SK-N-SH treated with all-trans-retinoic acid at 6 μM for 48 hours (cell line): ENCODE data around the gene ZMIZ2.

ENCODE experiments used
- ATAC-seq: fragments of 200-7000 bp; cut with Tn5 transposase; 3 replicates; pipeline ENCODE4 v1.9.1; 2020; ENCODE audit warnings: mild to moderate bottlenecking, moderate library complexity
- ARNTL ChIP-seq: fragments of 450-650 bp; formaldehyde crosslinking; IDR thresholded peaks from 2 replicates; pipeline ENCODE4 v1.5.0; 2020; ENCODE audit warnings: low read depth, mild to moderate bottlenecking, moderate library complexity, borderline replicate concordance
- BACH2 ChIP-seq: fragments of 250-450 bp; sonication (Bioruptor Pico); IDR thresholded peaks from 2 replicates; pipeline ENCODE4 v1.9.0; 2021; ENCODE audit warnings: mild to moderate bottlenecking, borderline replicate concordance
- CSDC2 ChIP-seq: fragments of 250-450 bp; sonication (Bioruptor Pico); IDR thresholded peaks from 2 replicates; pipeline ENCODE4 v1.5.0; 2020; ENCODE audit warnings: mild to moderate bottlenecking, moderate library complexity
- ESRRG ChIP-seq: fragments of 250-450 bp; sonication (Bioruptor Pico); IDR thresholded peaks from 2 replicates; pipeline ENCODE4 v1.6.1; 2021; ENCODE audit warnings: mild to moderate bottlenecking
- GLIS3 ChIP-seq: fragments of 250-450 bp; sonication (Bioruptor Pico); IDR thresholded peaks from 2 replicates; pipeline ENCODE4 v1.5.0; 2020; ENCODE audit warnings: mild to moderate bottlenecking, moderate library complexity
- ISL1 ChIP-seq: fragments of 250-450 bp; sonication (Bioruptor Pico); IDR thresholded peaks from 2 replicates; pipeline ENCODE4 v2.1.2; 2022; ENCODE audit warnings: mild to moderate bottlenecking, moderate library complexity
- OSR1 ChIP-seq: fragments of 250-450 bp; sonication (Bioruptor Pico); IDR thresholded peaks from 2 replicates; pipeline ENCODE4 v1.8.0; 2022; ENCODE audit warnings: moderate library complexity, mild to moderate bottlenecking, inconsistent platforms
- PPARA ChIP-seq: fragments of 250-450 bp; sonication (Bioruptor Pico); IDR thresholded peaks from 2 replicates; pipeline ENCODE4 v1.5.0; 2020; ENCODE audit warnings: mild to moderate bottlenecking, borderline replicate concordance
- SNAI2 ChIP-seq: fragments of 250-450 bp; sonication (Bioruptor Pico); IDR thresholded peaks from 2 replicates; pipeline ENCODE4 v1.5.0; 2020; ENCODE audit warnings: mild to moderate bottlenecking, moderate library complexity
- TCF4 ChIP-seq: fragments of 250-450 bp; sonication (Bioruptor Pico); IDR thresholded peaks from 2 replicates; pipeline ENCODE4 v1.8.0; 2021; ENCODE audit warnings: mild to moderate bottlenecking, moderate library complexity, borderline replicate concordance
- TOX ChIP-seq: fragments of 250-450 bp; sonication (Bioruptor Pico); IDR thresholded peaks from 2 replicates; pipeline ENCODE4 v1.8.0; 2021; ENCODE audit warnings: mild to moderate bottlenecking, moderate library complexity, borderline replicate concordance
- ZC3H10 ChIP-seq: fragments of 250-450 bp; sonication (Bioruptor Pico); IDR thresholded peaks from 2 replicates; pipeline ENCODE4 v1.5.1; 2021; ENCODE audit warnings: mild to moderate bottlenecking, moderate library complexity
- ZFP3 ChIP-seq: fragments of 250-450 bp; sonication (Bioruptor Pico); IDR thresholded peaks from 2 replicates; pipeline ENCODE4 v1.5.0; 2020; ENCODE audit warnings: mild to moderate bottlenecking, moderate library complexity
- ZNF565 ChIP-seq: fragments of 450-650 bp; formaldehyde crosslinking; conservative IDR thresholded peaks from 2 replicates; pipeline ENCODE4 v1.5.0; 2020; ENCODE audit warnings: low read depth, mild to moderate bottlenecking, moderate library complexity
- ZNF8 ChIP-seq: fragments of 450-650 bp; formaldehyde crosslinking; IDR thresholded peaks from 2 replicates; pipeline ENCODE4 v1.5.0; 2020; ENCODE audit warnings: mild to moderate bottlenecking, moderate library complexity
- TF ChIP-seq, protein P1 (sequence below): fragments of 250-450 bp; sonication (Bioruptor Pico); IDR thresholded peaks from 2 replicates; pipeline ENCODE4 v1.8.0; 2021; ENCODE audit warnings: low read depth, mild to moderate bottlenecking, moderate library complexity, borderline replicate concordance
- TF ChIP-seq, protein P2 (sequence below): fragments of 250-450 bp; sonication (Bioruptor Pico); IDR thresholded peaks from 2 replicates; pipeline ENCODE4 v1.5.0; 2020; ENCODE audit warnings: mild to moderate bottlenecking, moderate library complexity
- TF ChIP-seq, protein P3 (sequence below): fragments of 250-450 bp; sonication (Bioruptor Pico); IDR thresholded peaks from 2 replicates; pipeline ENCODE4 v1.5.1; 2020; ENCODE audit warnings: low read depth, mild to moderate bottlenecking, moderate library complexity
- TF ChIP-seq, protein P4 (sequence below): fragments of 250-450 bp; sonication (Bioruptor Pico); IDR thresholded peaks from 2 replicates; pipeline ENCODE4 v1.5.1; 2021; ENCODE audit warnings: mild to moderate bottlenecking, moderate library complexity

Gene ZMIZ2

DNA sequence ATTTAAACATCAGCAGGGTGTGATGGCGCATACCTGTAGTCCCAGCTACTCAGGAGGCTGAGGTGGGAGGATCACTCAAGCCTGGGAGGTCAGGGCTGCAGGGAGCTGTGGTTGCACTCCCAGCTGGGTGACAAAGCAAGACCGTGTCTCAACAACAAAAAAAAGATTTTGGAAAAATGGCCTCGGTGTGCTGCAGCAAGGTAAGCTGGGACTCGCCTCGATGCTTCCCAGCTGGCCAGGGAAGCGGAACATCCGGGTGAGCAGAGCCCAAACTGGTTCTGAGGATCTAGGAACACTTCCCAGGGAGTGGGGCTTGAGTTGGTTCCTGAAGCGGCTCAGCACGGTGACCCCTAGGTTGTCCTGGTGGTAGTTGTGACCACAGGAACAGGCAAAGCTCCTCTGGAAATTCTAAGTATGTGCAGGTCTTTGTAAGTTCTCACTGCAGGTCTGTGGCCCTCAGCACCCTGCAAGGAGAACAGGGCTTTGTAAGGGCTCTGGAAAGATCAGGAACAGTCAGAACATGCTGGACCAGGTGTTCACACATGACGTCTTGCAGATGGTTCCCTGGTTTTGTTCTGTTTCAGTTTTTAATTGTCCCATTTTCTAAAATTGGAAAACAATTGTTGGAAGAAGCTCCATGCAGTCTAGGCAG, 38.6 kb upstream of the ZMIZ2 start:
- ATAC-seq: no peak
- TF ChIP-seq ZFP3 (CRISPR knock-in tag) (no peak), ZNF8 (CRISPR knock-in tag) (no peak), ZNF565 (CRISPR knock-in tag) (no peak), TCF4 (CRISPR knock-in tag) (no peak)

GRCh38 chr7:44711528-44711927, 37.1 kb upstream of the ZMIZ2 start:
- TF ChIP-seq TCF4 (CRISPR knock-in tag) (no peak), ISL1 (no peak), TOX (CRISPR knock-in tag) (no peak), BACH2 (CRISPR knock-in tag) (no peak), ZNF565 (CRISPR knock-in tag) (no peak), ARNTL (CRISPR knock-in tag) (no peak), ZFP3 (CRISPR knock-in tag) (no peak), SNAI2 (CRISPR knock-in tag) (no peak), ESRRG (CRISPR knock-in tag) (no peak), CSDC2 (CRISPR knock-in tag) (no peak), GLIS3 (CRISPR knock-in tag) (no peak), PPARA (CRISPR knock-in tag) (no peak), ZNF8 (CRISPR knock-in tag) (no peak), OSR1 (no peak), ZC3H10 (CRISPR knock-in tag) (no peak)
- TF ChIP-seq, protein P1, sequence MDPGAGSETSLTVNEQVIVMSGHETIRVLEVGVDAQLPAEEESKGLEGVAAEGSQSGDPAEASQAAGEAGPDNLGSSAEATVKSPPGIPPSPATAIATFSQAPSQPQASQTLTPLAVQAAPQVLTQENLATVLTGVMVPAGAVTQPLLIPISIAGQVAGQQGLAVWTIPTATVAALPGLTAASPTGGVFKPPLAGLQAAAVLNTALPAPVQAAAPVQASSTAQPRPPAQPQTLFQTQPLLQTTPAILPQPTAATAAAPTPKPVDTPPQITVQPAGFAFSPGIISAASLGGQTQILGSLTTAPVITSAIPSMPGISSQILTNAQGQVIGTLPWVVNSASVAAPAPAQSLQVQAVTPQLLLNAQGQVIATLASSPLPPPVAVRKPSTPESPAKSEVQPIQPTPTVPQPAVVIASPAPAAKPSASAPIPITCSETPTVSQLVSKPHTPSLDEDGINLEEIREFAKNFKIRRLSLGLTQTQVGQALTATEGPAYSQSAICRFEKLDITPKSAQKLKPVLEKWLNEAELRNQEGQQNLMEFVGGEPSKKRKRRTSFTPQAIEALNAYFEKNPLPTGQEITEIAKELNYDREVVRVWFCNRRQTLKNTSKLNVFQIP (CRISPR knock-in tag): no peak
- TF ChIP-seq, protein P2, sequence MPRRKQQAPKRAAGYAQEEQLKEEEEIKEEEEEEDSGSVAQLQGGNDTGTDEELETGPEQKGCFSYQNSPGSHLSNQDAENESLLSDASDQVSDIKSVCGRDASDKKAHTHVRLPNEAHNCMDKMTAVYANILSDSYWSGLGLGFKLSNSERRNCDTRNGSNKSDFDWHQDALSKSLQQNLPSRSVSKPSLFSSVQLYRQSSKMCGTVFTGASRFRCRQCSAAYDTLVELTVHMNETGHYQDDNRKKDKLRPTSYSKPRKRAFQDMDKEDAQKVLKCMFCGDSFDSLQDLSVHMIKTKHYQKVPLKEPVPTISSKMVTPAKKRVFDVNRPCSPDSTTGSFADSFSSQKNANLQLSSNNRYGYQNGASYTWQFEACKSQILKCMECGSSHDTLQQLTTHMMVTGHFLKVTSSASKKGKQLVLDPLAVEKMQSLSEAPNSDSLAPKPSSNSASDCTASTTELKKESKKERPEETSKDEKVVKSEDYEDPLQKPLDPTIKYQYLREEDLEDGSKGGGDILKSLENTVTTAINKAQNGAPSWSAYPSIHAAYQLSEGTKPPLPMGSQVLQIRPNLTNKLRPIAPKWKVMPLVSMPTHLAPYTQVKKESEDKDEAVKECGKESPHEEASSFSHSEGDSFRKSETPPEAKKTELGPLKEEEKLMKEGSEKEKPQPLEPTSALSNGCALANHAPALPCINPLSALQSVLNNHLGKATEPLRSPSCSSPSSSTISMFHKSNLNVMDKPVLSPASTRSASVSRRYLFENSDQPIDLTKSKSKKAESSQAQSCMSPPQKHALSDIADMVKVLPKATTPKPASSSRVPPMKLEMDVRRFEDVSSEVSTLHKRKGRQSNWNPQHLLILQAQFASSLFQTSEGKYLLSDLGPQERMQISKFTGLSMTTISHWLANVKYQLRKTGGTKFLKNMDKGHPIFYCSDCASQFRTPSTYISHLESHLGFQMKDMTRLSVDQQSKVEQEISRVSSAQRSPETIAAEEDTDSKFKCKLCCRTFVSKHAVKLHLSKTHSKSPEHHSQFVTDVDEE (CRISPR knock-in tag): no peak
- TF ChIP-seq, protein P3, sequence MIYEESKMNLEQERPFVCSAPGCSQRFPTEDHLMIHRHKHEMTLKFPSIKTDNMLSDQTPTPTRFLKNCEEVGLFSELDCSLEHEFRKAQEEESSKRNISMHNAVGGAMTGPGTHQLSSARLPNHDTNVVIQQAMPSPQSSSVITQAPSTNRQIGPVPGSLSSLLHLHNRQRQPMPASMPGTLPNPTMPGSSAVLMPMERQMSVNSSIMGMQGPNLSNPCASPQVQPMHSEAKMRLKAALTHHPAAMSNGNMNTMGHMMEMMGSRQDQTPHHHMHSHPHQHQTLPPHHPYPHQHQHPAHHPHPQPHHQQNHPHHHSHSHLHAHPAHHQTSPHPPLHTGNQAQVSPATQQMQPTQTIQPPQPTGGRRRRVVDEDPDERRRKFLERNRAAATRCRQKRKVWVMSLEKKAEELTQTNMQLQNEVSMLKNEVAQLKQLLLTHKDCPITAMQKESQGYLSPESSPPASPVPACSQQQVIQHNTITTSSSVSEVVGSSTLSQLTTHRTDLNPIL: no peak
- TF ChIP-seq, protein P4, sequence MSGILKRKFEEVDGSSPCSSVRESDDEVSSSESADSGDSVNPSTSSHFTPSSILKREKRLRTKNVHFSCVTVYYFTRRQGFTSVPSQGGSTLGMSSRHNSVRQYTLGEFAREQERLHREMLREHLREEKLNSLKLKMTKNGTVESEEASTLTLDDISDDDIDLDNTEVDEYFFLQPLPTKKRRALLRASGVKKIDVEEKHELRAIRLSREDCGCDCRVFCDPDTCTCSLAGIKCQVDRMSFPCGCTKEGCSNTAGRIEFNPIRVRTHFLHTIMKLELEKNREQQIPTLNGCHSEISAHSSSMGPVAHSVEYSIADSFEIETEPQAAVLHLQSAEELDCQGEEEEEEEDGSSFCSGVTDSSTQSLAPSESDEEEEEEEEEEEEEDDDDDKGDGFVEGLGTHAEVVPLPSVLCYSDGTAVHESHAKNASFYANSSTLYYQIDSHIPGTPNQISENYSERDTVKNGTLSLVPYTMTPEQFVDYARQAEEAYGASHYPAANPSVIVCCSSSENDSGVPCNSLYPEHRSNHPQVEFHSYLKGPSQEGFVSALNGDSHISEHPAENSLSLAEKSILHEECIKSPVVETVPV (CRISPR knock-in tag): no peak
- ATAC-seq: no peak; the same call in 2 of the 3 replicates

GRCh38 chr7:44712012-44712411, 36.6 kb upstream of the ZMIZ2 start:
- no peak for TF ChIP-seq BACH2 (CRISPR knock-in tag)
- no peak for TF ChIP-seq ISL1
- TF ChIP-seq, protein P1 (CRISPR knock-in tag): no peak
- no peak for ATAC-seq

GRCh38 chr7:44713141-44713540, 35.5 kb upstream of the ZMIZ2 start:
- TF ChIP-seq, protein P3: no peak
- TF ChIP-seq PPARA (CRISPR knock-in tag): no peak
- ATAC-seq: no peak
